GM12878 (cell line): ENCODE data around the gene TUBA4B. TPM values are rescaled to one million over a fixed set of nuclear protein-coding genes. Genes with fewer than 3 reads are reported as not detected.

Experiments
- ATAC-seq: fragments of 200-7000 bp; cut with Tn5 transposase; 3 replicates; pipeline ENCODE4 v1.9.1; 2020; ENCODE audit warnings: mild to moderate bottlenecking, moderate library complexity
- BruUV-seq: library from RNA; stranded (reverse); fragments of 400-500 nt; replicated peaks from 2 replicates; lab custom pipeline; 2021; lab: Mats Ljungman, UMichigan
- CTCF ChIA-PET: fragments of 300-600 bp; sonication (Branson Sonifier 250); formaldehyde crosslinking; extraction: SDS; loops from one replicate; lab custom pipeline; 2021; ENCODE audit warnings: inconsistent platforms; lab: Yijun Ruan, JAX
- POLR2A ChIA-PET: fragments of 350-600 bp; formaldehyde crosslinking; extraction: SDS; loops from one replicate; lab custom pipeline; 2021; ENCODE audit warnings: inconsistent platforms; lab: Charles Lee
- RAD21 ChIA-PET: fragments of 300-600 bp; sonication (Branson Sonifier 250); formaldehyde crosslinking; loops from one replicate; lab custom pipeline; 2023; ENCODE audit warnings: antibody characterized with exemption; ENCODE audit not compliant: unreplicated experiment; lab: Charles Lee
- SMC1A ChIA-PET: fragments of 300-600 bp; sonication (Branson Sonifier 250); formaldehyde crosslinking; loops from one replicate; lab custom pipeline; 2023; ENCODE audit not compliant: unreplicated experiment, uncharacterized antibody; lab: Charles Lee
- DNase-seq: peaks from one replicate; pipeline ENCODE4 v3.0.0-alpha.2; 2011; ENCODE audit warnings: low read depth, low spot score
- FAIRE-seq: peaks from 3 replicates; lab custom pipeline; 2011; peaks lifted over from hg19 to GRCh38; lab: Jason Lieb, UNC
- H2AFZ ChIP-seq: 2 replicates; pipeline ENCODE4 v1.6.0; 2011; ENCODE audit warnings: low read depth, low read length, control low read depth; ENCODE audit not compliant: control insufficient read depth
- H3K27ac ChIP-seq: 2 replicates; pipeline ENCODE4 v1.5.1; 2011; ENCODE audit warnings: control low read depth; ENCODE audit not compliant: control insufficient read depth, insufficient read depth
- H3K27me3 ChIP-seq, 2 experiments: replicated peaks in 1 of 2; 2 replicates each; pipeline versions ENCODE4 v1.6.0 to v1.6.1; 2011; ENCODE audit warnings: low read length in 1 of 2; ENCODE audit not compliant: control insufficient read depth in 2 of 2, insufficient read depth in 2 of 2
- H3K36me3 ChIP-seq, 2 experiments: 2 replicates each; pipeline ENCODE4 v1.5.1; 2011; ENCODE audit warnings: low read length in 1 of 2; ENCODE audit not compliant: control insufficient read depth in 2 of 2, insufficient read depth in 2 of 2
- H3K4me1 ChIP-seq: 2 replicates; pipeline ENCODE4 v1.6.1; 2011; ENCODE audit warnings: mild to moderate bottlenecking, low read length, moderate library complexity, mixed read lengths; ENCODE audit not compliant: control insufficient read depth, insufficient read depth
- H3K4me2 ChIP-seq: 2 replicates; pipeline ENCODE4 v1.6.0; 2011; ENCODE audit warnings: control low read depth; ENCODE audit not compliant: control insufficient read depth, insufficient read depth
- H3K4me3 ChIP-seq: fragments of 200-600 bp; sonication (generic); 2 replicates; pipeline ENCODE4 v1.5.1; 2016
- H3K79me2 ChIP-seq: 2 replicates; pipeline ENCODE4 v1.6.0; 2011; ENCODE audit warnings: low read length; ENCODE audit not compliant: control insufficient read depth, insufficient read depth
- H3K9ac ChIP-seq: 2 replicates; pipeline ENCODE4 v1.8.0; 2011; ENCODE audit warnings: low read length, control low read depth, mixed read lengths; ENCODE audit not compliant: control insufficient read depth, insufficient read depth
- H3K9me3 ChIP-seq: replicated peaks from 3 replicates; pipeline ENCODE4 v1.5.1; 2011; ENCODE audit warnings: mild to moderate bottlenecking, low read length; ENCODE audit not compliant: control insufficient read depth, insufficient read depth
- H4K20me1 ChIP-seq: 2 replicates; pipeline ENCODE4 v1.6.0; 2011; ENCODE audit not compliant: control insufficient read depth, insufficient read depth
- ATF7 ChIP-seq: fragments of 450-650 bp; IDR thresholded peaks from 2 replicates; pipeline ENCODE4 v1.6.1; 2016; ENCODE audit warnings: low read depth, mild to moderate bottlenecking
- CHD2 ChIP-seq: IDR thresholded peaks from 2 replicates; pipeline ENCODE4 v1.6.1; 2011; ENCODE audit warnings: low read depth, low read length, improper control_type of control experiment, borderline replicate concordance
- CREM ChIP-seq: IDR thresholded peaks from 2 replicates; pipeline ENCODE4 v1.6.1; 2014; ENCODE audit warnings: antibody characterized with exemption, low read depth
- ETV6 ChIP-seq, 2 experiments: fragments of 450-650 bp in 1 of 2; IDR thresholded peaks in 1 of 2; conservative IDR thresholded peaks in 1 of 2; 2 replicates each; pipeline ENCODE4 v1.6.1; 2014; ENCODE audit warnings: antibody characterized with exemption in 1 of 2, borderline replicate concordance in 1 of 2, low read depth in 1 of 2, mild to moderate bottlenecking in 1 of 2, moderate library complexity in 1 of 2
- IRF5 ChIP-seq: fragments of 450-650 bp; IDR thresholded peaks from 2 replicates; pipeline ENCODE4 v1.6.1; 2017; ENCODE audit warnings: borderline replicate concordance
- KLF5 ChIP-seq: fragments of 450-650 bp; IDR thresholded peaks from 2 replicates; pipeline ENCODE4 v1.6.1; 2014; ENCODE audit warnings: mild to moderate bottlenecking; ENCODE audit not compliant: partially characterized antibody
- MAX ChIP-seq: IDR thresholded peaks from 2 replicates; pipeline ENCODE4 v1.6.1; 2012; ENCODE audit warnings: low read depth, low read length, improper control_type of control experiment
- MTA3 ChIP-seq: IDR thresholded peaks from 2 replicates; pipeline ENCODE4 v1.6.1; 2012; ENCODE audit warnings: low read length, inconsistent platforms, borderline replicate concordance
- MXI1 ChIP-seq: fragments of 150-350 bp; IDR thresholded peaks from 2 replicates; pipeline ENCODE4 v1.6.1; 2011; ENCODE audit warnings: low read depth, mild to moderate bottlenecking, inconsistent platforms, low read length, improper control_type of control experiment
- NFIC ChIP-seq: IDR thresholded peaks from 2 replicates; pipeline ENCODE4 v1.6.1; 2012; ENCODE audit warnings: low read depth, mild to moderate bottlenecking, inconsistent platforms, low read length, moderate library complexity
- NFXL1 ChIP-seq: fragments of 450-650 bp; IDR thresholded peaks from 2 replicates; pipeline ENCODE4 v1.6.1; 2017; ENCODE audit warnings: antibody characterized with exemption, mild to moderate bottlenecking, borderline replicate concordance
- NFYB ChIP-seq: IDR thresholded peaks from 2 replicates; pipeline ENCODE4 v1.6.1; 2011; ENCODE audit warnings: low read depth, mild to moderate bottlenecking, low read length, improper control_type of control experiment, moderate library complexity; ENCODE audit not compliant: insufficient read depth
- NRF1 ChIP-seq: conservative IDR thresholded peaks from 2 replicates; pipeline ENCODE4 v1.6.1; 2011; ENCODE audit warnings: mild to moderate bottlenecking, low read depth, low read length, improper control_type of control experiment
- RAD21 ChIP-seq: IDR thresholded peaks from 2 replicates; pipeline ENCODE4 v1.6.1; 2011; ENCODE audit warnings: mild to moderate bottlenecking, low read depth, low read length, moderate library complexity; ENCODE audit not compliant: insufficient read depth
- SKIL ChIP-seq: fragments of 450-650 bp; IDR thresholded peaks from 2 replicates; pipeline ENCODE4 v1.6.1; 2017; ENCODE audit warnings: mild to moderate bottlenecking, low read depth, inconsistent platforms; ENCODE audit not compliant: poor library complexity, severe bottlenecking
- SPI1 ChIP-seq: IDR thresholded peaks from 2 replicates; pipeline ENCODE4 v1.6.1; 2011; ENCODE audit warnings: low read depth, mild to moderate bottlenecking, low read length, moderate library complexity, borderline replicate concordance; ENCODE audit not compliant: insufficient read depth
- SUPT20H ChIP-seq: IDR thresholded peaks from 2 replicates; pipeline ENCODE4 v1.6.1; 2011; ENCODE audit warnings: low read depth, mild to moderate bottlenecking, low read length, moderate library complexity, borderline replicate concordance; ENCODE audit not compliant: control insufficient read depth
- TCF3 ChIP-seq: IDR thresholded peaks from 2 replicates; pipeline ENCODE4 v1.6.1; 2012; ENCODE audit warnings: low read depth, mild to moderate bottlenecking, low read length, borderline replicate concordance; ENCODE audit not compliant: insufficient read depth
- YY1 ChIP-seq: IDR thresholded peaks from 2 replicates; pipeline ENCODE4 v1.6.1; 2011; ENCODE audit warnings: low read depth, mild to moderate bottlenecking, low read length
- WGBS: methylation state at CpG from one replicate; pipeline ENCODE4 v1.1.6; 2016; ENCODE audit warnings: low lambda C conversion rate; ENCODE audit not compliant: insufficient replicate concordance, insufficient coverage; ENCODE audit errors: missing lambda C conversion rate; 5-methylcytosine and 5-hydroxymethylcytosine counted together
- in situ Hi-C: fragments of 300-500 bp; cut with MboI; formaldehyde crosslinking; loops from 9 replicates; pipeline ENCODE4 v1.14.3; 2018; ENCODE audit warnings: mixed read lengths
- intact Hi-C: fragments of 100-400 bp; cut with micrococcal nuclease; formaldehyde crosslinking; loops from one replicate; pipeline ENCODE4 v1.14.2; 2022; ENCODE audit not compliant: unreplicated experiment
- polyA plus RNA-seq, 11 experiments: library from polyadenylated mRNA; depleted of rRNA in 4 of 11; unstranded in 6 of 11; stranded (reverse) in 5 of 11; fragments of >200 nt; fragmentation: Nextera tagmentation in 4 of 11; fragmentation: Illumina TruSeq in 1 of 11; extraction: Ambion mirVana in 4 of 11; extraction: Trizol in 1 of 11; gene quantifications; 1 replicate in 1 of 11; 2 replicates in 10 of 11; pipeline versions ENCODE4 v1.2.1 to v1.2.3, GENCODE V29; 2011 to 2016; ENCODE audit warnings: inconsistent platforms in 2 of 11, missing spikeins in 2 of 11, low read depth in 1 of 11
- total RNA-seq, 4 experiments: library from RNA; depleted of rRNA in 3 of 4; stranded (reverse); fragments of >200 nt in 3 of 4; fragmentation: Illumina TruSeq in 1 of 4; extraction: Trizol in 1 of 4; gene quantifications; 2 replicates each; pipeline versions ENCODE4 v1.2.1 to v1.2.3, GENCODE V29; 2013 to 2021

The TUBA4B gene
- total and polyA plus RNA-seq, 10 of the 15 experiments (the other 5 are each of a cell fraction or from before 2014, with no cell fraction given) = 0.07 TPM; not detected in 9

DNA sequence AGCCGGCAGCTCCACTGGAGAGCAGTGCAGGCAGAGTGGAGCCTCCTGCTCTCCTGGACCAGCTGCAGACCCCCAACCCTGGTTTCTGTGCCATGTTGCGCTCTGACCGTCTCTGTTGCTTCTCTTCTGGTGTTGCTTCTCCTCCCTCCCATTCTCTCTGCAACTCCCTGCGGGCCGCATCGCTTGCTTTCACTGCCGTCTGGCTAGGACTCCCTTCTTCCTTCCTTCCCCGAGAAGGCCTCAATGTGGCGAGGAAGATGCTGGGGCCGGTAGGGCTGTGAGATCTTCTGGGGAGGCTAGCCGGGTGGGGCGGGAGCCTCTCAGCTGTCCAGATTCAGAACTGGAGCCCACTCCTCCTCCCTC is 32.3 kb downstream of the TUBA4B start (continued):
- TF ChIP-seq SKIL = no peak
- no peak for TF ChIP-seq ETV6 (conservative IDR thresholded peaks at IDR 0.05 in 1 of 2, IDR thresholded peaks at IDR 0.05 in 1 of 2; ENCODE audit: borderline replicate concordance in 1 of 2, low read depth in 1 of 2)
- TF ChIP-seq MXI1 = no peak

GRCh38 chr2:219285894-219286425 is 32.9 kb downstream of the TUBA4B start:
- Histone ChIP-seq H3K36me3 (no peaks in the 10 kb centered on the region; a peak in 1 of 4 replicates), H3K4me1 (no peaks in the 10 kb centered on the region; the same call in 1 of the 2 replicates), H3K4me2 (no peak overlapping the region), H3K9ac (no peak overlapping the region), H3K79me2 (no peaks in the 10 kb centered on the region), H3K4me3 (no peak overlapping the region), H4K20me1 (no peaks in the 10 kb centered on the region), H3K27ac (no peak overlapping the region), H3K27me3 (no peaks in the 10 kb centered on the region; a peak in 1 of 4 replicates), H3K9me3 (no peaks in the 10 kb centered on the region), H2AFZ (no peak overlapping the region)
- ChIA-PET RAD21 (no interaction called here), SMC1A (interaction anchor here (1.2 kb wide), 1 partner anchor 9 kb away, joined by 4 read pairs; no protein-coding TSS in a partner anchor), CTCF (interaction anchor here (1.1 to 2.1 kb wide), 3 partner anchors 9 to 127 kb away, joined by 3 to 18 read pairs (median 10); no protein-coding TSS in a partner anchor), POLR2A (interaction anchor here (1.7 kb wide), 1 partner anchor 36 kb away, joined by 7 read pairs; no protein-coding TSS in a partner anchor)
- WGBS = 81% methylated on average over 13 of the region's 17 CpGs
- BruUV-seq = no TSS peak
- DNase-seq (no peak), ATAC-seq (no peak; the same call in 2 of the 3 replicates), FAIRE-seq (no peak)
- TF ChIP-seq CREM = no peak
- no peak for TF ChIP-seq NFXL1
- no peak for TF ChIP-seq SUPT20H
- TF ChIP-seq CHD2 = no peak
- no peak for TF ChIP-seq NRF1
- TF ChIP-seq SPI1 = no peak
- no peak for TF ChIP-seq TCF3
- TF ChIP-seq MTA3 = no peak
- TF ChIP-seq NFIC = no peak
- no peak for TF ChIP-seq MAX
- no peak for TF ChIP-seq YY1
- no peak for TF ChIP-seq KLF5
- TF ChIP-seq RAD21 = no peak
- no peak for TF ChIP-seq NFYB
- no peak for TF ChIP-seq IRF5
- TF ChIP-seq ATF7 = no peak
- in situ Hi-C loops (no loop called here), intact Hi-C loops (no loop called here)
